Measurements from ENCODE around the gene RILPL2.

DNA sequence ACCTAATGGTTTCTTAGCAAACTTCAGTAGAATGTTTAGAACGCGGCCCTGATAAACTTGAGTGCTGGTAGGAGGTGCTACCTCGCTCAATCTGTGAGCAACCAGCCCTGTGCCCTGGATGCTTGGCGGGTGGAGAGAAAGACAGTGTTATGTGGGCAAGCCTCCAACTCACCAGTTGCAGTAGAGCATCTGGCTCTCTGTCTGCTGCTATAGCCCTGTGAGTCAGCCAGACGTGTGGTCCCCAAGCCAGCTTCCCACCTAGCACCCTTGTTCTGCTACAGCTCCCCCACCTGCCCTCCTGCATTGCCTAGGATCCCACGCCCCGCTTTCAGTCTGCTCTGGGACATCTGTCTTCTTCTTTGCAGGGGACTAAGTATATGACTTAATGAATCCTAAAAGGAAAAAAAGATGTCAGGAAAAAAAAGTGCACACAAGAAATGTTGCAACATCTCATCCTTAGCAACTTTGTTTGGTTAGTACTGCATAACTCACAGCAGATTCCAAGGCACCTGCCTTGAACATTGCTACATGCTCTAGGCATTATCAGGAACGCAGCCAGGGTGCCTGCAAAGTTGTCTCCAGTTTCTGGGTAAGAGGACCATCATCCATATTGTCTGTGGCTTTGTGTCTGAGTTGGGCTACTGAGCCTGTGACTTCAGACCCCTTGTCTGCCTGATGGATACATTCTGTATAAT, 35.0 kb upstream of the RILPL2 start:
- TF ChIP-seq, protein P1, sequence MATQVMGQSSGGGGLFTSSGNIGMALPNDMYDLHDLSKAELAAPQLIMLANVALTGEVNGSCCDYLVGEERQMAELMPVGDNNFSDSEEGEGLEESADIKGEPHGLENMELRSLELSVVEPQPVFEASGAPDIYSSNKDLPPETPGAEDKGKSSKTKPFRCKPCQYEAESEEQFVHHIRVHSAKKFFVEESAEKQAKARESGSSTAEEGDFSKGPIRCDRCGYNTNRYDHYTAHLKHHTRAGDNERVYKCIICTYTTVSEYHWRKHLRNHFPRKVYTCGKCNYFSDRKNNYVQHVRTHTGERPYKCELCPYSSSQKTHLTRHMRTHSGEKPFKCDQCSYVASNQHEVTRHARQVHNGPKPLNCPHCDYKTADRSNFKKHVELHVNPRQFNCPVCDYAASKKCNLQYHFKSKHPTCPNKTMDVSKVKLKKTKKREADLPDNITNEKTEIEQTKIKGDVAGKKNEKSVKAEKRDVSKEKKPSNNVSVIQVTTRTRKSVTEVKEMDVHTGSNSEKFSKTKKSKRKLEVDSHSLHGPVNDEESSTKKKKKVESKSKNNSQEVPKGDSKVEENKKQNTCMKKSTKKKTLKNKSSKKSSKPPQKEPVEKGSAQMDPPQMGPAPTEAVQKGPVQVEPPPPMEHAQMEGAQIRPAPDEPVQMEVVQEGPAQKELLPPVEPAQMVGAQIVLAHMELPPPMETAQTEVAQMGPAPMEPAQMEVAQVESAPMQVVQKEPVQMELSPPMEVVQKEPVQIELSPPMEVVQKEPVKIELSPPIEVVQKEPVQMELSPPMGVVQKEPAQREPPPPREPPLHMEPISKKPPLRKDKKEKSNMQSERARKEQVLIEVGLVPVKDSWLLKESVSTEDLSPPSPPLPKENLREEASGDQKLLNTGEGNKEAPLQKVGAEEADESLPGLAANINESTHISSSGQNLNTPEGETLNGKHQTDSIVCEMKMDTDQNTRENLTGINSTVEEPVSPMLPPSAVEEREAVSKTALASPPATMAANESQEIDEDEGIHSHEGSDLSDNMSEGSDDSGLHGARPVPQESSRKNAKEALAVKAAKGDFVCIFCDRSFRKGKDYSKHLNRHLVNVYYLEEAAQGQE (IDR thresholded peaks at IDR 0.05; ENCODE audit: low read depth): no peak
- TF ChIP-seq YY1 (IDR thresholded peaks at IDR 0.05; ENCODE audit: low read depth) (no peak), CEBPB (IDR thresholded peaks at IDR 0.05) (no peak), EP300 (IDR thresholded peaks at IDR 0.05; ENCODE audit: borderline replicate concordance) (no peak)

Data from Ishikawa (cell line).